GM18508 (cell line): ENCODE data around the gene ALDH7A1.

Source experiments
- ATAC-seq: cut with Tn5 transposase; IDR thresholded peaks from one replicate; pipeline ENCODE4 v1.9.1; 2021; ENCODE audit warnings: moderate number of reproducible peaks; ENCODE audit not compliant: insufficient read depth, unreplicated experiment

The ALDH7A1 gene

GRCh38 chr5:126513302-126513701, 81.7 kb downstream of the ALDH7A1 start:
- no peak for ATAC-seq

- ATAC-seq = no peak
Measured at GRCh38 chr5:126512451-126512850, 82.6 kb downstream of the ALDH7A1 start.

- ATAC-seq = no peak
Measured at GRCh38 chr5:126511961-126512360, 83.1 kb downstream of the ALDH7A1 start.

- ATAC-seq = no peak
Measured at GRCh38 chr5:126509339-126509738, 85.7 kb downstream of the ALDH7A1 start.

GRCh38 chr5:126508962-126509279, 86.1 kb downstream of the ALDH7A1 start:
- ATAC-seq = no peak

- ATAC-seq = no peak
Measured at GRCh38 chr5:126508251-126508961, 86.6 kb downstream of the ALDH7A1 start.

GRCh38 chr5:126506079-126506478, 88.9 kb downstream of the ALDH7A1 start:
- no peak for ATAC-seq

GRCh38 chr5:126503602-126504104, 91.4 kb downstream of the ALDH7A1 start:
- no peak for ATAC-seq

- no peak for ATAC-seq
Measured at GRCh38 chr5:126501448-126501847, 93.6 kb downstream of the ALDH7A1 start.

GRCh38 chr5:126499853-126500342, 95.1 kb downstream of the ALDH7A1 start:
- no peak for ATAC-seq

GRCh38 chr5:126499278-126499677, 95.7 kb downstream of the ALDH7A1 start:
- no peak for ATAC-seq

GRCh38 chr5:126497506-126497905, 97.5 kb downstream of the ALDH7A1 start:
- ATAC-seq = no peak

GRCh38 chr5:126494393-126494792, 100.6 kb downstream of the ALDH7A1 start:
- ATAC-seq = no peak

GRCh38 chr5:126492939-126493338, 102.1 kb downstream of the ALDH7A1 start:
- ATAC-seq = no peak

GRCh38 chr5:126490167-126490940, 104.7 kb downstream of the ALDH7A1 start:
- ATAC-seq = no peak

GRCh38 chr5:126488443-126489065, 106.5 kb downstream of the ALDH7A1 start:
- no peak for ATAC-seq

- no peak for ATAC-seq
Measured at GRCh38 chr5:126487596-126487995, 107.4 kb downstream of the ALDH7A1 start.

GRCh38 chr5:126486332-126486731, 108.7 kb downstream of the ALDH7A1 start:
- ATAC-seq = no peak

GRCh38 chr5:126484253-126484652, 110.8 kb downstream of the ALDH7A1 start:
- ATAC-seq = no peak

- no peak for ATAC-seq
Measured at GRCh38 chr5:126483156-126483555, 111.9 kb downstream of the ALDH7A1 start.

- ATAC-seq = no peak
Measured at GRCh38 chr5:126482591-126482990, 112.4 kb downstream of the ALDH7A1 start.
